AG10803 (cell line): ENCODE data around the gene LGI1.

Experiments used
- DNase-seq: peaks from one replicate; pipeline ENCODE4 v3.0.0; 2010; ENCODE audit warnings: low read depth
- H3K4me3 ChIP-seq: 2 replicates; pipeline ENCODE4 v1.5.1; 2011; ENCODE audit warnings: mild to moderate bottlenecking, low read length, control low read depth
- CTCF ChIP-seq: conservative IDR thresholded peaks from 2 replicates; pipeline ENCODE4 v1.5.1; 2011; ENCODE audit warnings: mild to moderate bottlenecking, low read length, control low read depth, inconsistent platforms

The LGI1 gene

GRCh38 chr10:93718937-93719725 lies 38.6 kb upstream of the LGI1 start:
- no peak for TF ChIP-seq CTCF
- H3K4me3 ChIP-seq: no peak overlapping the region
- DNase-seq: no peak

- no peak for TF ChIP-seq CTCF
- H3K4me3 ChIP-seq: no peak overlapping the region
- no peak for DNase-seq
Measured at GRCh38 chr10:93719901-93720300, 37.8 kb upstream of the LGI1 start.

- TF ChIP-seq CTCF: no peak
- no peak overlapping the region for H3K4me3 ChIP-seq
- DNase-seq: no peak
Measured at GRCh38 chr10:93722550-93722949, 35.2 kb upstream of the LGI1 start.

- H3K4me3 ChIP-seq: no peak overlapping the region
- DNase-seq: no peak
- no peak for TF ChIP-seq CTCF
Measured at GRCh38 chr10:93723153-93723552, 34.6 kb upstream of the LGI1 start.

- TF ChIP-seq CTCF: no peak
- DNase-seq: no peak
Measured at GRCh38 chr10:93726024-93726423, 31.7 kb upstream of the LGI1 start.

GRCh38 chr10:93741367-93741766 lies 16.4 kb upstream of the LGI1 start:
- no peak overlapping the region for H3K4me3 ChIP-seq
- DNase-seq: no peak
- TF ChIP-seq CTCF: no peak

More at GRCh38 chr10:93726024-93726423, 31.7 kb upstream of the LGI1 start:
- no peak overlapping the region for H3K4me3 ChIP-seq

- no peak for DNase-seq
- no peak for TF ChIP-seq CTCF
- no peak overlapping the region for H3K4me3 ChIP-seq
Measured at GRCh38 chr10:93742633-93743349, 14.9 kb upstream of the LGI1 start.
